H1 (cell line): ENCODE measurements around the gene CHDH. TPM values are rescaled to one million over a fixed set of nuclear protein-coding genes. Genes with fewer than 3 reads are reported as not detected.

Experiments
- CTCF ChIA-PET: fragments of 300-600 bp; sonication (Branson Sonifier 250); formaldehyde crosslinking; loops from one replicate; lab custom pipeline; 2021; ENCODE audit not compliant: partially characterized antibody; lab: Charles Lee
- POLR2A ChIA-PET: fragments of 300-600 bp; sonication (Branson Sonifier 250); formaldehyde crosslinking; loops from one replicate; lab custom pipeline; 2021; ENCODE audit warnings: inconsistent platforms; ENCODE audit not compliant: partially characterized antibody; lab: Charles Lee
- DNase-seq, 2 experiments: peaks; one replicate each; pipeline versions ENCODE4 v3.0.0 to v3.0.0-alpha.2; 2010 to 2022; ENCODE audit warnings: low spot score in 2 of 2, low read depth in 1 of 2, mixed read lengths in 1 of 2
- FAIRE-seq: peaks from 2 replicates; lab custom pipeline; 2011; peaks lifted over from hg19 to GRCh38; lab: Jason Lieb, UNC
- H2AFZ ChIP-seq: 2 replicates; pipeline ENCODE4 v1.8.1; 2012; ENCODE audit warnings: low read length, inconsistent platforms
- H2AK5ac ChIP-seq: 2 replicates; pipeline ENCODE4 v1.6.1; 2013; ENCODE audit warnings: low read depth, low read length
- H2BK120ac ChIP-seq: replicated peaks from 2 replicates; pipeline ENCODE3; 2013; ENCODE audit warnings: low read depth, low read length, inconsistent platforms
- H2BK12ac ChIP-seq: 2 replicates; pipeline ENCODE4 v1.6.1; 2013; ENCODE audit warnings: low read depth, low read length
- H2BK15ac ChIP-seq: 2 replicates; pipeline ENCODE4 v1.6.1; 2013; ENCODE audit warnings: low read length
- H2BK20ac ChIP-seq: 2 replicates; pipeline ENCODE4 v1.6.1; 2013; ENCODE audit warnings: low read length
- H2BK5ac ChIP-seq: 2 replicates; pipeline ENCODE4 v1.6.1; 2013; ENCODE audit warnings: low read depth, low read length
- H3K14ac ChIP-seq: 2 replicates; pipeline ENCODE4 v1.6.1; 2013; ENCODE audit warnings: inconsistent platforms; ENCODE audit not compliant: insufficient read length
- H3K18ac ChIP-seq: 2 replicates; pipeline ENCODE4 v1.6.1; 2013; ENCODE audit warnings: low read length; ENCODE audit errors: extremely low read depth
- H3K23ac ChIP-seq: 2 replicates; pipeline ENCODE4 v1.6.1; 2013; ENCODE audit warnings: inconsistent platforms; ENCODE audit not compliant: insufficient read length
- H3K23me2 ChIP-seq: 2 replicates; pipeline ENCODE4 v1.6.1; 2013; ENCODE audit warnings: low read depth, low read length
- H3K27ac ChIP-seq: 2 replicates; pipeline ENCODE4 v1.6.1; 2011; ENCODE audit warnings: low read depth, low read length, inconsistent platforms
- H3K27me3 ChIP-seq, 4 experiments: replicated peaks in 1 of 4; 1 replicate in 1 of 4; 2 replicates in 3 of 4; pipeline versions ENCODE4 v1.6.1 to v1.8.1; 2011 to 2013; ENCODE audit warnings: low read length in 3 of 4, mild to moderate bottlenecking in 3 of 4, inconsistent platforms in 2 of 4, mixed read lengths in 2 of 4, moderate library complexity in 1 of 4; ENCODE audit not compliant: control insufficient read depth in 3 of 4, insufficient read depth in 3 of 4; ENCODE audit errors: extremely low read depth in 1 of 4
- H3K36me3 ChIP-seq, 4 experiments: 2 replicates each; pipeline versions ENCODE4 v1.6.1 to v1.8.1; 2011 to 2013; ENCODE audit warnings: mild to moderate bottlenecking in 4 of 4, low read length in 3 of 4, moderate library complexity in 2 of 4, control low read depth in 1 of 4, inconsistent platforms in 1 of 4; ENCODE audit not compliant: insufficient read depth in 4 of 4, control insufficient read depth in 2 of 4
- H3K4ac ChIP-seq: replicated peaks from 2 replicates; pipeline ENCODE3; 2013; ENCODE audit warnings: low read length, low read depth, mixed read lengths, inconsistent platforms; ENCODE audit not compliant: insufficient read length
- H3K4me1 ChIP-seq, 4 experiments: replicated peaks in 1 of 4; 1 replicate in 1 of 4; 2 replicates in 3 of 4; pipeline versions ENCODE4 v1.6.1 to v1.8.1; 2011 to 2013; ENCODE audit warnings: low read length in 3 of 4, inconsistent platforms in 2 of 4, mixed read lengths in 1 of 4; ENCODE audit not compliant: insufficient read depth in 4 of 4, control insufficient read depth in 3 of 4
- H3K4me2 ChIP-seq, 2 experiments: 2 replicates each; pipeline versions ENCODE4 v1.6.1 to v1.8.1; 2011 to 2013; ENCODE audit warnings: low read depth in 2 of 2, low read length in 2 of 2, control low read depth in 1 of 2, inconsistent platforms in 1 of 2, mild to moderate bottlenecking in 1 of 2; ENCODE audit not compliant: insufficient read depth in 1 of 2
- H3K4me3 ChIP-seq, 4 experiments: fragments of 200-600, 300-600 bp in 1 of 4; sonication (generic), shearing (Covaris generic), sonication (Bioruptor Twin) in 1 of 4; 2 replicates each; pipeline versions ENCODE4 v1.5.1 to v1.8.1; 2011 to 2016; ENCODE audit warnings: low read length in 4 of 4, low read depth in 3 of 4, control low read depth in 2 of 4, inconsistent platforms in 2 of 4, mild to moderate bottlenecking in 2 of 4, mixed read lengths in 1 of 4, moderate library complexity in 1 of 4; ENCODE audit not compliant: insufficient read depth in 2 of 4; ENCODE audit errors: extremely low read depth in 1 of 4
- H3K56ac ChIP-seq: replicated peaks from 2 replicates; pipeline ENCODE3; 2013; ENCODE audit warnings: low read depth, mild to moderate bottlenecking, mixed read lengths, low read length, inconsistent platforms; ENCODE audit not compliant: insufficient read length
- H3K79me1 ChIP-seq: 2 replicates; pipeline ENCODE4 v1.6.1; 2013; ENCODE audit warnings: low read depth, low read length, control low read depth
- H3K79me2 ChIP-seq, 2 experiments: 2 replicates each; pipeline versions ENCODE4 v1.6.1 to v1.8.1; 2012 to 2013; ENCODE audit warnings: low read length in 2 of 2, mild to moderate bottlenecking in 2 of 2, inconsistent platforms in 1 of 2; ENCODE audit not compliant: insufficient read depth in 2 of 2, control insufficient read depth in 1 of 2
- H3K9ac ChIP-seq, 4 experiments: replicated peaks in 1 of 4; 1 replicate in 1 of 4; 2 replicates in 3 of 4; pipeline versions ENCODE4 v1.6.1 to v1.8.1; 2011 to 2013; ENCODE audit warnings: low read depth in 3 of 4, low read length in 3 of 4, control low read depth in 2 of 4, mild to moderate bottlenecking in 2 of 4, moderate library complexity in 2 of 4, inconsistent platforms in 1 of 4; ENCODE audit errors: extremely low read depth in 1 of 4
- H3K9me3 ChIP-seq, 2 experiments: 2 replicates each; pipeline versions ENCODE4 v1.6.1 to v1.8.1; 2012 to 2013; ENCODE audit warnings: mild to moderate bottlenecking in 2 of 2, moderate library complexity in 2 of 2, control low read depth in 1 of 2, inconsistent platforms in 1 of 2, low read depth in 1 of 2, low read length in 1 of 2, mixed read lengths in 1 of 2; ENCODE audit not compliant: insufficient read depth in 2 of 2
- H4K20me1 ChIP-seq, 2 experiments: replicated peaks in 1 of 2; 2 replicates each; pipeline versions ENCODE3 to v1.8.1; 2011 to 2013; ENCODE audit warnings: inconsistent platforms in 2 of 2, low read length in 2 of 2, mild to moderate bottlenecking in 1 of 2; ENCODE audit not compliant: insufficient read depth in 2 of 2, control insufficient read depth in 1 of 2
- H4K5ac ChIP-seq: 2 replicates; pipeline ENCODE4 v1.6.1; 2013; ENCODE audit warnings: low read length, low read depth, mixed read lengths, inconsistent platforms; ENCODE audit not compliant: insufficient read length
- H4K8ac ChIP-seq: 2 replicates; pipeline ENCODE4 v1.8.0; 2013; ENCODE audit warnings: mild to moderate bottlenecking, moderate library complexity, low read length, inconsistent platforms; ENCODE audit not compliant: insufficient read depth; ENCODE audit errors: extremely low read depth
- H4K91ac ChIP-seq: replicated peaks from 2 replicates; pipeline ENCODE3; 2013; ENCODE audit warnings: low read length, mixed read lengths, inconsistent platforms; ENCODE audit not compliant: insufficient read length
- WGBS, 2 experiments: shearing (Covaris generic) in 1 of 2; methylation state at CpG; one replicate each; pipeline versions ENCODE4 v1.1.6 to v1.1.7; 2013 to 2015; ENCODE audit warnings: low lambda C conversion rate in 2 of 2, mixed read lengths in 2 of 2, inconsistent platforms in 1 of 2, low coverage in 1 of 2, missing lambda C conversion rate in 1 of 2; ENCODE audit not compliant: insufficient replicate concordance in 2 of 2, insufficient coverage in 1 of 2, insufficient read length in 1 of 2; ENCODE audit errors: extremely low coverage in 1 of 2, missing lambda C conversion rate in 1 of 2; 5-methylcytosine and 5-hydroxymethylcytosine counted together
- polyA plus RNA-seq, 7 experiments: library from polyadenylated mRNA; depleted of rRNA in 3 of 7; stranded (reverse) in 5 of 7; unstranded in 2 of 7; fragments of >200 nt in 5 of 7; fragments of 200-250 nt in 2 of 7; gene quantifications; 1 replicate in 5 of 7; 2 replicates in 1 of 7; 4 replicates in 1 of 7; pipeline versions ENCODE4 v1.2.1 to v1.2.3, GENCODE V29; 2011 to 2013; ENCODE audit warnings: missing spikeins in 2 of 7, mixed read lengths in 2 of 7
- total RNA-seq: library from RNA; stranded (reverse); fragmentation: NEBNext Ultra II Directional; extraction: Animal tissue kit (Norgen Biotek cat#: 25700); gene quantifications from 2 replicates; pipeline ENCODE4 v1.2.1, GENCODE V29; 2021

Gene CHDH
- total and polyA plus RNA-seq, 2 of the 8 experiments (the other 6 are each of a cell fraction or from before 2014, with no cell fraction given), result 4.9 to 10.3 TPM

GRCh38 chr3:53791317-53791716, 54.9 kb downstream of the CHDH start:
- Histone ChIP-seq H3K4me1 (peaks cover 0 to 8% (median 5%) of the 10 kb centered on the region in 4 experiments; a peak in 5 of 7 replicates), H2BK15ac (no peak overlapping the region), H2BK5ac (no peak overlapping the region), H2AK5ac (no peak overlapping the region), H3K9ac (no peak overlapping the region), H2AFZ (no peak overlapping the region), H3K9me3 (no peaks in the 10 kb centered on the region), H2BK12ac (no peak overlapping the region), H3K36me3 (no peaks in the 10 kb centered on the region), H4K20me1 (no peaks in the 10 kb centered on the region), H3K79me2 (no peaks in the 10 kb centered on the region), H3K27me3 (no peaks in the 10 kb centered on the region), H4K91ac (no peak overlapping the region), H3K4me2 (no peak overlapping the region), H2BK120ac (no peak overlapping the region), H3K18ac (no peak overlapping the region), H3K4me3 (no peak overlapping the region), H3K56ac (no peak overlapping the region), H3K79me1 (no peaks in the 10 kb centered on the region), H3K23ac (no peak overlapping the region), H3K23me2 (no peaks in the 10 kb centered on the region; the same call in 1 of the 2 replicates), H3K14ac (no peak overlapping the region), H3K27ac (no peak overlapping the region), H4K8ac (no peak overlapping the region), H2BK20ac (no peak overlapping the region), H3K4ac (no peak overlapping the region), H4K5ac (no peak overlapping the region)
- no peak for DNase-seq
- POLR2A ChIA-PET, result interaction anchor here (1.0 kb wide), 1 partner anchor 8 kb away, joined by 3 read pairs; no protein-coding TSS in a partner anchor
- CTCF ChIA-PET, result interaction anchor here (1.0 kb wide), 2 partner anchors 20 to 25 kb away, joined by 3 read pairs; no protein-coding TSS in a partner anchor
- no peak for FAIRE-seq
- 96% methylated on average over 7 of the region's 7 CpGs; no CpG with 5 or more reads in 1 of the 2 experiments for WGBS, 2 experiments
